Activated CD8-positive, alpha-beta memory T cell treated with anti-CD3 and anti-CD28 coated beads, Interleukin-2, amount 10 ng/mL, durations not matched to agents 7 days and 5 days (primary cell): ENCODE measurements around the gene NFIX. TPM values are rescaled to one million over a fixed set of nuclear protein-coding genes. Genes with fewer than 3 reads are reported as not detected.

Experiments
- ATAC-seq: fragments of 150-1000 bp; cut with Tn5 transposase; one replicate; pipeline ENCODE4 v1.10.0; 2021; ENCODE audit warnings: moderate library complexity
- CTCF ChIA-PET: fragments of 350-600 bp; sonication (Branson Sonifier 250); formaldehyde crosslinking; loops from one replicate; lab custom pipeline; 2021; ENCODE audit warnings: antibody characterized with exemption; lab: Charles Lee
- DNase-seq: peaks from one replicate; pipeline ENCODE4 v3.0.0-alpha.2; 2020
- H3K27ac Mint-ChIP-seq: one replicate; pipeline ENCODE4 v1.8.0; 2021; ENCODE audit warnings: mild to moderate bottlenecking, mixed read lengths
- H3K27me3 Mint-ChIP-seq: one replicate; pipeline ENCODE4 v1.8.0; 2021; ENCODE audit warnings: mixed read lengths
- H3K36me3 Mint-ChIP-seq: one replicate; pipeline ENCODE4 v1.8.0; 2021; ENCODE audit warnings: mild to moderate bottlenecking, mixed read lengths
- H3K4me1 Mint-ChIP-seq: one replicate; pipeline ENCODE4 v1.8.0; 2021; ENCODE audit warnings: mixed read lengths
- H3K4me3 Mint-ChIP-seq: one replicate; pipeline ENCODE4 v1.8.0; 2021; ENCODE audit warnings: mild to moderate bottlenecking, moderate library complexity, mixed read lengths
- H3K9me3 Mint-ChIP-seq: one replicate; pipeline ENCODE4 v1.8.0; 2022; ENCODE audit warnings: low read depth, mixed read lengths
- total RNA-seq, 2 experiments: library from RNA; stranded (reverse); gene quantifications; one replicate each; pipeline ENCODE4 v1.2.3, GENCODE V29; 2021

NFIX gene
- total RNA-seq, 2 experiments from 2014 or later, result 0.21 to 0.32 TPM

DNA sequence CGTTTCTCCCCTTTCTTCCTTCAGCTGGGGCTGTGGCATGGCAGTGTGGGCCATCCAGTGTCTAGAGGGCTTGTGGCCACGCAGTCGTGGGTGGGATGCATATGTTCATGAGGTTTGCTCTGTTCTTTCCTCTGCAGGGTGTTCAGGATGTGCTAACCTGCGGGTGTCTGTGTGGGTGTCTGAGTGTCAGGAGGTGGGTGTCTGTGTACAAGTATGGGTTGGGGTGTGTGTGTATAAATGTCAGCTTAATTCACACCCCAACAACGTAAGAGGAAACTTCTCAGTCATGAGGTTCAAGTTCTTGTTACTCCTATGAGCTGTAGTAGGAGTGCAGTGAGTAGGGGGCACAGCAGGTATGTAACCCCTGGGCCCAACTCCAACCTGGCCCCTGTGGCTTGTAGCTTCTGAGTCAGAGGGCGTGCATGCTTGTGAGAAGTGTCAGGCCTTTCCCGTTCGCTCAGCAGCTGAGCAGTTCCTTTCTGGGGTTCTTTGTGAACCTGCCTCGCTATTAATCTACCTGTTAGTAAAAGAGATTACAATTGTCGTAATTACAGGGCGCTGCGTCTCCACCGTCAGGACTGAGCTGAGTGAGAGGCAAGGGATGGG is 49.1 kb downstream of the NFIX start:
- peak; percentile 75 for ATAC-seq
- CTCF ChIA-PET, result interaction anchor here (0.8 to 6.6 kb wide), 8 partner anchors 11 to 79 kb away, joined by 3 to 40 read pairs (median 4); no protein-coding TSS in a partner anchor
- Mint-ChIP-seq H3K4me1 (peaks cover 24% of the 10 kb centered on the region), H3K9me3 (no peaks in the 10 kb centered on the region), H3K27me3 (peaks cover 12% of the 10 kb centered on the region), H3K4me3 (no peak overlapping the region), H3K27ac (no peak overlapping the region), H3K36me3 (no peaks in the 10 kb centered on the region)
- peak; percentile 56 for DNase-seq

DNA sequence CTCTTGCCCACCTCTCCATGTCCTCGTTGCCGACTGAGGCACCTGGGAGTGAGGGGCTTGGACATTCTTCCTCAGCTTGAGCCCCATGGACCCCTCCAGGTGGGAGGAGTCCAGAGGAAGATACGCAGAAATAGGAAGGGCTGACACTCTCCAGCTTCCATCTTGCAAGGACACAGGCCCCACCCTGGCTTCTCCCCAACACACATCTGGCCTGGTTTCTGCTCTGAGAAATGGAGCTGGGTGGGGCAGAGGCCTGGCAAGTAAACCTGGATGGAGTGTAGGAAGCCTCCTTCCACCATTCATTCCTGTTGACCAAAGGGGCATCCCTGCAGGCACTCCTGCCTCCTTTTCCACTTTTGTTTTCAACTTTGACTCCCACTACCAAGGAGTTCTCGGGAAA is 50.5 kb downstream of the NFIX start:
- no peak for DNase-seq
- no peaks in the 10 kb centered on the region for H3K9me3 Mint-ChIP-seq
- no peak for ATAC-seq
- peaks cover 24% of the 10 kb centered on the region for H3K4me1 Mint-ChIP-seq
- peaks cover 18% of the 10 kb centered on the region for H3K27me3 Mint-ChIP-seq
- H3K4me3 Mint-ChIP-seq, result no peak overlapping the region
- H3K27ac Mint-ChIP-seq, result no peak overlapping the region
- CTCF ChIA-PET, result interaction anchor here (0.6 to 6.6 kb wide), 5 partner anchors 12 to 80 kb away, joined by 3 to 40 read pairs (median 5); no protein-coding TSS in a partner anchor
- no peaks in the 10 kb centered on the region for H3K36me3 Mint-ChIP-seq

DNA sequence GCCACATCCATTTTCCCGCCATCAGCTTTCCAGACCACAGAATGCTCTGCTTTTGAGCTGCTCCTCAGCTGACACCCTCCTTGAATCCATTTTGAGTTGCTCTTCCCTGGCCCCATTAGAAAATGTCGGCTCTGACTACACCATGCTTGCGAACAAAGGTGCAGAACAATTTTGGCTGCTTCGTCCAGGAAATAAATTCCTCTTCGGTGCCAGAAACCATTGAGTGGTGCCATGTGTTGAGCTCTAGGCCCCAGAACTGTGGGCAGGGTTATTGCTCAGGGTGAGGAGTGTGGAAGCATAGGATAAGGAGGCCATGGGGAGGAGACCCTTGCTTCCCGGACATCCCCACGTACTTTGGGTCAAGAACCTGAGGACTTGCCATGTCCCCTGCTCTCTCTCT is 52.1 kb downstream of the NFIX start:
- H3K9me3 Mint-ChIP-seq, result no peaks in the 10 kb centered on the region
- H3K27ac Mint-ChIP-seq, result no peak overlapping the region

DNA sequence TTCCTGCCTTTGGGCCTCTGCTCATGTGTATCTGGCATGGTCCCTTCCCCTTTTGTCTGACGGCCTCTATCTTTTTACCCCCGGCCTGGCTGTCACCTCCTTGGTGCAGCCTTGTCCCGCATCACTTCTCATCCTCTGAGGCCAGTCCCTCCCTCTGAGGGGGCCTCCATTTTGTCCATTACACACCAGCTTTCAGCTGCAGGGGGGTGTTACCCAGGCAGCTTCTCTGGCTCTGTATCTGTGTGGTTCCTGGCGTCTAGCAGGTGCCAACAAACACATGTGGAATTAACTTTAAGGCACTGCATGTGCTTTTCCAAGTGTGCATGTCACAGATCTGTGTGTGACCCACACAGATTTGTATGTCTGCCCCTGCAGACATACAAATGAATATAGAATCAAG is 55.0 kb downstream of the NFIX start:
- peaks cover 42% of the 10 kb centered on the region for H3K27me3 Mint-ChIP-seq
- H3K9me3 Mint-ChIP-seq, result no peaks in the 10 kb centered on the region
- H3K4me1 Mint-ChIP-seq, result peaks cover 3% of the 10 kb centered on the region
- no peak overlapping the region for H3K4me3 Mint-ChIP-seq
- DNase-seq (no peak), ATAC-seq (no peak)
- no peak overlapping the region for H3K27ac Mint-ChIP-seq
- CTCF ChIA-PET, result no interaction called here
- no peaks in the 10 kb centered on the region for H3K36me3 Mint-ChIP-seq

More for the DNA sequence above, 52.1 kb downstream of the NFIX start:
- Mint-ChIP-seq H3K4me3 (no peak overlapping the region), H3K27me3 (peaks cover 33% of the 10 kb centered on the region), H3K4me1 (peaks cover 26% of the 10 kb centered on the region), H3K36me3 (no peaks in the 10 kb centered on the region)
- ATAC-seq (no peak), DNase-seq (no peak)
- CTCF ChIA-PET, result interaction anchor here (1.3 to 6.6 kb wide), 3 partner anchors 12 to 70 kb away, joined by 4 to 40 read pairs (median 5); no protein-coding TSS in a partner anchor

DNA sequence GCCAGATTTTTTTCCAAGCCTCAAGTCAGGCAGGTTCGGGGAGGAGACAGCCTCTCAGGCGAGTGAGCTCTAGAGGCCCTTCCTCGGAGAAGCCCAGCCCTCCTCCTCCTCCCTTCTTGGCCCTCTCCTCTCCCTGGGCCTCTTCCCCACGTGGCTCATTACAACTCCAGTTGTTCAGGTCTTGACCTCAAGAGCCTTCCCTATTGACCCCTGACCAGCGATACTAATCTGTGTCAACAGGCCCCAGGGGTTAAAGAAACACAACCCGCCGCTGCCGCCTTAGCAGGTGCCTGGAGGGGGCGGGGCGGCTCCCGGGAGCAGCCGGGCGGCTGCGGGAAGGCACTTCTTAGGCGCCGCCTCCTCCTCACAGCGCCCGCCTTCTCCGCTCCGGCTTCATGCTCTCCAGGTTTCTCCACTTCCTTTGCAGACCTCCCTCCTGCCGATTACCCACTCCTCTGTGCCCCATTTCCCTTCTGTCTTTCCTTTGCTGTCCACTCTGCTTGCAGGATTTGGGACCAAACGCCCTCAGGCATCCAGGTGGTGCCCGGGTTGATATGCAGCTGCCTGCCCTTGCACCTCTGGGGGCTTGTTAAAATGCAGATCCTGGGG is 56.4 kb downstream of the NFIX start:
- no peak overlapping the region for H3K4me3 Mint-ChIP-seq
- CTCF ChIA-PET, result interaction anchor here (0.7 to 2.5 kb wide), 4 partner anchors 8 to 86 kb away, joined by 3 to 10 read pairs (median 6); no protein-coding TSS in a partner anchor
- ATAC-seq, result peak; percentile 42
- no peak for DNase-seq
- no peak overlapping the region for H3K27ac Mint-ChIP-seq
- no peaks in the 10 kb centered on the region for H3K9me3 Mint-ChIP-seq
- peaks cover 38% of the 10 kb centered on the region for H3K27me3 Mint-ChIP-seq
- no peaks in the 10 kb centered on the region for H3K36me3 Mint-ChIP-seq
- peaks cover 2% of the 10 kb centered on the region for H3K4me1 Mint-ChIP-seq

DNA sequence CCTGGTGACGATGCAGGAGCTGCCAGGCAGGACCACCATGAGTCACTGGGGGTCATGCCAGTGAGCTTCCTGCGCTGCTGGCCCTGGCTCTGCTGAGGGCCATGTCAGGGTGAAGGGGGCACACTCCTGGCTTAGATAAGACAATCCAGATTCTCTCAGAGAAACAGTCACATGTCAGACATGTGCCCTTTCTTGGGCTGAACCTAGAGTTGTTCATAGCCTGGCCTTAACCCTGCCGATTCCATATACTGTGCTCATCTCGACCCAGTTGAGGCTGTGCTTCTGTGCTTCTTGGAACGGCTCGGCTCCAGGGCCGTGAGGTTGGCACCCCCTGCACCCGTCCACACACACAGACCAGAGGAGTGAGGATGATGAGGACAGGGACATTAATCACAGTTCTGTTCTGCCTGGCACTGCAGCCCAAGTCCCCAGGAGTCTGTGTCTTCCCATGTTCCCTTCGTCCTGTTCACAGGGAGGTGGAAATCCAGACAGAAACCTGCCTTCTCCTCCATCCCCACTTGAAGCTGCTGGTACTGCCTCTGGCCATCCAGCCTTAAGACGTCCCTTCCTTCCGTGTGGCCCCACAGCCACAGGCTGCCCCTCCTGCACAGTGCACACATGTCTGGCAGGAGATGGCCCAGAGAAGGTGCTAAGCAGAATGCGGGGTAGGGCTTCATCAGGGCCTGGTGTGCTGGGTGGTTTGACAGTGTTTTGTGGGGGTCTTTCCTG is 57.3 kb downstream of the NFIX start:
- Mint-ChIP-seq H3K9me3 (no peaks in the 10 kb centered on the region), H3K27me3 (peaks cover 36% of the 10 kb centered on the region), H3K27ac (no peak overlapping the region), H3K36me3 (no peaks in the 10 kb centered on the region), H3K4me3 (no peak overlapping the region), H3K4me1 (peaks cover 2% of the 10 kb centered on the region)
- ATAC-seq, result no peak
- CTCF ChIA-PET, result interaction anchor here (0.7 to 2.5 kb wide), 4 partner anchors 9 to 87 kb away, joined by 3 to 10 read pairs (median 6); no protein-coding TSS in a partner anchor
- no peak for DNase-seq

DNA sequence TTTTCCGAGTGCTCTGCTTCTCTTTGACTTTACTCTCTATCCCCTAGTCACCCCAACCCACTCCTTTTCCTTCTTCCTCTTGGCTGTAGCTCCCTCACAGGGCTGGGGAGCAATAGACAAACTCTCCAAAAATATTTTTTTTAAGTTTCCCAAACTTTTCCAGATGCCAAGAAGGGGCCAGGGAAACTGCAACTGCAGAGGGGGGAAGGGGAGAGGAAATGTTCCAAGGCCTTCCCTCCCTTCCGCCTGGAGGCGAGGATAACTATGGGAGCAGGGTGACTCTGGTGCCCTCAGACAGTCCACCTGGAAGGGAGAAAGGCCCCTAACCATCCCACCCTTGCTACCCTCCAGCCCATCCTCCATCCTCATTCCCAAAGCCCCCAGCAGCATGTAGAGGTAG is 58.0 kb downstream of the NFIX start:
- Mint-ChIP-seq H3K9me3 (no peaks in the 10 kb centered on the region), H3K36me3 (no peaks in the 10 kb centered on the region), H3K4me3 (no peak overlapping the region), H3K27ac (no peak overlapping the region), H3K4me1 (peaks cover 2% of the 10 kb centered on the region), H3K27me3 (peaks cover 36% of the 10 kb centered on the region)
- ATAC-seq, result no peak
- no peak for DNase-seq
- CTCF ChIA-PET, result interaction anchor here (0.7 to 2.5 kb wide), 3 partner anchors 8 to 88 kb away, joined by 3 to 10 read pairs (median 8); no protein-coding TSS in a partner anchor

DNA sequence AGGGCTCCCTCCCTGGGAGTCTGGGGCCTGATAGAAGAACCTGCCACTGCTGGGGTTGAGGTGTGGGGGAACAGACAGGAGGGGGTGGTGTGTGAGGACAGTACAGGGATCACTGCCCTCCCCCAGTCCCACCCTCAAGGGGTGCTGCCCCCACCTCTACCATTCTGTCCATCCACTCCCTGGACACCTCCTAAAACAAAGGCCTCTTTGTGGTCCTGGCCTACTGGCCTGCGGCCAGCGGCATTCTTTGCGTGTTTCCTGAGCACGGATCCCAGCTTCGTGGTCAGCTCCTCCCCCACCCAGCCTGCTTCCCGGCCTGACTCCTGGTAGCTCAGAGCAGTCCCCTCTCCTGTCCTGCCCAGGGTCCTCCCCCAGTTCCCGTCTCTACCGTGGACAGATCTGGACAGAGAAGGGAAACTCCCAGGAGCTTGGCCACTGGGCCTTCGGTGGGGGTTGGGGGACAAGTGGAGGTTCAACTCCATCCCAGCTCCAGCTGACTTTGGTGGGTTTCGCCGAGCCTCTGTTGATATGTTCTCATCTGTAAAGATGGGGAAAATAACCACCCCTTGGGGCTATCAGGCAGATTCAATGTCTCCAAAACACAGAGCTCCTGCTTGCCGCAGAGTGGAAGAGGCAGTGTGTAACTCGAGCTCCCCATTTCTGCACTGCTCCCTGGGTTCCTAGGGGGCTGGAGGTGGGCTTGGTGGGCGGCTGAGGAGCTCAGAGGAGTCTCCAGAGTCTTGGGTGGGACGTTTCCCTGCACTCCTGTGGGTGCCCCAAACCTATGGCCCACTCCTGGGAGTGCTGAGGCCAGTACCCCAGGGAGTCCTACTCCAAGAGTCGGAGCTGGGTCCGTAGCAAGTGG is 58.7 kb downstream of the NFIX start:
- CTCF ChIA-PET, result interaction anchor here (0.6 to 2.1 kb wide), 4 partner anchors 20 to 142 kb away, joined by 4 to 8 read pairs (median 7); no protein-coding TSS in a partner anchor
- H3K9me3 Mint-ChIP-seq, result no peaks in the 10 kb centered on the region
- H3K27me3 Mint-ChIP-seq, result peaks cover 36% of the 10 kb centered on the region
- H3K27ac Mint-ChIP-seq, result no peak overlapping the region
- ATAC-seq (no peak), DNase-seq (no peak)
- H3K4me3 Mint-ChIP-seq, result no peak overlapping the region
- H3K4me1 Mint-ChIP-seq, result peaks cover 2% of the 10 kb centered on the region
- H3K36me3 Mint-ChIP-seq, result no peaks in the 10 kb centered on the region

DNA sequence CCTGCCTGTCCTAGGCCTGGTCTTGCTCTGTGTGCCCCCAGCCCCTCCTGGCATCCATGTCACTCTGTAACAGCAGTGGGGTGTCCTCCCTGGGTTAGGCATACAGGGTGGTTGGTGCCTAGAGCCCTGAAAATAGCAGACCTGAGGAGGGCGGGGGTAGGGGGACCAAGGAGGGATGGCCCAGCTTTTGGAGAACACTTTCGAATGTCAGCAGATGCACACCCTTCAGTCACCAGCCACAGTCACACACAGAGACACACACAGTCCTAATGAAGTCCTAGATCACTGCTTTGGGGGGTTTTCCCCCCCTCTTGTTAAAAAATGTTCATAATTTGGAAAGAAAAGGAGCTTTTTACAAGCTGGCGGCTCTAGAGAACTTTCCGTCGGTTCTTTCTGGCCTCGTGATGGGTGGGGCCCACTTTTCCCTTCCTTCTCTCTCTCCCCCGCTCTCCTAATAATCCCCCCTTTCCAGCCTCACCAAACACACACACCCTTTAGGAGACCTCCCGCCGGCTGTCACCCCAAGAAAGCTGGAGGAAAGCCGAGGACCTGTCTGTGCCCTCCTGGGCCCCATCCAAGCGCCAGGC is 59.4 kb downstream of the NFIX start:
- no peak overlapping the region for H3K4me3 Mint-ChIP-seq
- H3K27ac Mint-ChIP-seq, result no peak overlapping the region
- peaks cover 37% of the 10 kb centered on the region for H3K27me3 Mint-ChIP-seq
- DNase-seq (no peak), ATAC-seq (no peak)
- no peaks in the 10 kb centered on the region for H3K36me3 Mint-ChIP-seq
- H3K9me3 Mint-ChIP-seq, result no peaks in the 10 kb centered on the region
- CTCF ChIA-PET, result interaction anchor here (0.6 to 2.0 kb wide), 4 partner anchors 39 to 431 kb away, joined by 3 to 7 read pairs (median 7); no protein-coding TSS in a partner anchor
- peaks cover 2% of the 10 kb centered on the region for H3K4me1 Mint-ChIP-seq

- peaks cover 2% of the 10 kb centered on the region for H3K4me1 Mint-ChIP-seq
- DNase-seq (no peak), ATAC-seq (no peak)
- H3K4me3 Mint-ChIP-seq, result no peak overlapping the region
- no peaks in the 10 kb centered on the region for H3K9me3 Mint-ChIP-seq
- H3K36me3 Mint-ChIP-seq, result no peaks in the 10 kb centered on the region
- H3K27me3 Mint-ChIP-seq, result peaks cover 31% of the 10 kb centered on the region
- CTCF ChIA-PET, result interaction anchor here (0.6 to 10.7 kb wide), 5 partner anchors 39 to 431 kb away, joined by 3 to 204 read pairs (median 7); no protein-coding TSS in a partner anchor
- H3K27ac Mint-ChIP-seq, result no peak overlapping the region
These were observed 60.2 kb downstream of the NFIX start for GRCh38 chr19:13055213-13056051.

- Mint-ChIP-seq H3K36me3 (no peaks in the 10 kb centered on the region), H3K27me3 (peaks cover 29% of the 10 kb centered on the region), H3K4me3 (no peak overlapping the region), H3K4me1 (peaks cover 7% of the 10 kb centered on the region), H3K27ac (no peak overlapping the region), H3K9me3 (no peaks in the 10 kb centered on the region)
- no peak for DNase-seq
- CTCF ChIA-PET, result interaction anchor here (0.9 to 10.7 kb wide), 2 partner anchors 77 to 89 kb away, joined by 4 to 204 read pairs; no protein-coding TSS in a partner anchor
- no peak for ATAC-seq
These were observed 60.9 kb downstream of the NFIX start for GRCh38 chr19:13056052-13056660.
